Neural cell (in vitro differentiated cells): Measurements from ENCODE around the gene C2CD4B. TPM values are rescaled to one million over a fixed set of nuclear protein-coding genes. Genes with fewer than 3 reads are reported as not detected.

Experiments
- H2AFZ ChIP-seq: fragments of 200-600, 300-800 bp; sonication (generic), shearing (Covaris generic); 2 replicates; pipeline ENCODE4 v1.6.0; 2014; ENCODE audit warnings: low read depth, mild to moderate bottlenecking, antibody characterized with exemption, low read length, moderate library complexity
- H3F3A ChIP-seq: fragments of 200-600 bp; shearing (Covaris generic); 2 replicates; pipeline ENCODE4 v1.6.1; 2016; ENCODE audit warnings: mild to moderate bottlenecking, moderate library complexity, mixed read lengths, antibody characterized with exemption, low read length; ENCODE audit not compliant: insufficient read depth, poor library complexity, severe bottlenecking
- H3K27ac ChIP-seq: fragments of 200-600, 300-800 bp; sonication (generic), shearing (Covaris generic); 2 replicates; pipeline ENCODE4 v1.5.1; 2014; ENCODE audit warnings: mild to moderate bottlenecking, low read length, moderate library complexity
- H3K27me3 ChIP-seq: fragments of 300-800, 200-600 bp; sonication (generic), shearing (Covaris generic); 2 replicates; pipeline ENCODE4 v1.6.0; 2014; ENCODE audit warnings: mild to moderate bottlenecking, low read depth, low read length, moderate library complexity; ENCODE audit not compliant: insufficient read depth
- H3K36me3 ChIP-seq: fragments of 300-800, 200-600 bp; sonication (generic), shearing (Covaris generic); 2 replicates; pipeline ENCODE4 v1.5.1; 2014; ENCODE audit warnings: mild to moderate bottlenecking, antibody characterized with exemption, low read length, moderate library complexity; ENCODE audit not compliant: insufficient read depth
- H3K4me2 ChIP-seq: fragments of 300-800, 200-600 bp; sonication (generic), shearing (Covaris generic); 2 replicates; pipeline ENCODE4 v1.6.0; 2014; ENCODE audit warnings: mild to moderate bottlenecking, low read length
- H3K4me3 ChIP-seq: fragments of 300-800, 200-600 bp; sonication (generic), shearing (Covaris generic); 2 replicates; pipeline ENCODE4 v1.5.1; 2014; ENCODE audit warnings: mild to moderate bottlenecking, low read length, moderate library complexity
- H3K79me2 ChIP-seq: fragments of 200-600 bp; shearing (Covaris generic); replicated peaks from 2 replicates; pipeline ENCODE4 v1.6.0; 2014; ENCODE audit warnings: mild to moderate bottlenecking, low read length, moderate library complexity; ENCODE audit not compliant: insufficient read depth
- H3K9ac ChIP-seq: fragments of 300-800, 200-600 bp; sonication (generic), shearing (Covaris generic); 2 replicates; pipeline ENCODE4 v1.6.1; 2016; ENCODE audit warnings: mild to moderate bottlenecking, low read length, mixed read lengths
- H3K9me2 ChIP-seq: fragments of 200-600 bp; shearing (Covaris generic); 2 replicates; pipeline ENCODE4 v1.6.1; 2016; ENCODE audit warnings: mild to moderate bottlenecking, low read length, mixed read lengths; ENCODE audit not compliant: insufficient read depth
- H3K9me3 ChIP-seq: fragments of 200-600, 300-800 bp; sonication (generic), shearing (Covaris generic); 2 replicates; pipeline ENCODE4 v1.6.1; 2016; ENCODE audit warnings: mild to moderate bottlenecking, mixed run types, low read length, moderate library complexity, mixed read lengths
- H4K20me1 ChIP-seq: fragments of 200-600 bp; shearing (Covaris generic); 2 replicates; pipeline ENCODE4 v1.6.1; 2016; ENCODE audit warnings: mild to moderate bottlenecking, mixed run types; ENCODE audit not compliant: insufficient read depth
- EP300 ChIP-seq: fragments of 450-650 bp; conservative IDR thresholded peaks from 2 replicates; pipeline ENCODE4 v1.6.1; 2014; ENCODE audit warnings: antibody characterized with exemption, mild to moderate bottlenecking, moderate library complexity; ENCODE audit not compliant: poor library complexity, severe bottlenecking
- EZH2 ChIP-seq: fragments of 200-600, 300-800 bp; shearing (Covaris generic), sonication (generic); IDR thresholded peaks from 2 replicates; pipeline ENCODE4 v1.6.1; 2014; ENCODE audit warnings: antibody characterized with exemption, low read length, borderline replicate concordance, mild to moderate bottlenecking; ENCODE audit not compliant: insufficient read depth, poor library complexity, severe bottlenecking
- RAD21 ChIP-seq: fragments of 450-650 bp; conservative IDR thresholded peaks from 2 replicates; pipeline ENCODE4 v1.6.1; 2014; ENCODE audit warnings: antibody characterized with exemption, mild to moderate bottlenecking, moderate library complexity
- SMC3 ChIP-seq: fragments of 450-650 bp; conservative IDR thresholded peaks from 2 replicates; pipeline ENCODE4 v1.6.1; 2014; ENCODE audit warnings: antibody characterized with exemption, mild to moderate bottlenecking, moderate library complexity; ENCODE audit not compliant: poor library complexity
- TAF1 ChIP-seq: IDR thresholded peaks from 2 replicates; pipeline ENCODE4 v1.6.1; 2012; ENCODE audit warnings: low read depth
- polyA plus RNA-seq: library from polyadenylated mRNA; depleted of rRNA; stranded (reverse); fragments of >200 nt; gene quantifications from 2 replicates; pipeline ENCODE4 v1.2.3, GENCODE V29; 2014
- TF ChIP-seq, protein P1 (sequence below): fragments of 450-650 bp; IDR thresholded peaks from 2 replicates; pipeline ENCODE4 v1.5.1; 2014; ENCODE audit warnings: antibody characterized with exemption, mild to moderate bottlenecking, moderate library complexity; ENCODE audit not compliant: poor library complexity, severe bottlenecking
- TF ChIP-seq, protein P2 (sequence below): IDR thresholded peaks from 2 replicates; pipeline ENCODE4 v1.6.1; 2012; ENCODE audit warnings: borderline replicate concordance

The C2CD4B gene
- polyA plus RNA-seq, 1 donor from 2014 or later, result not detected

DNA sequence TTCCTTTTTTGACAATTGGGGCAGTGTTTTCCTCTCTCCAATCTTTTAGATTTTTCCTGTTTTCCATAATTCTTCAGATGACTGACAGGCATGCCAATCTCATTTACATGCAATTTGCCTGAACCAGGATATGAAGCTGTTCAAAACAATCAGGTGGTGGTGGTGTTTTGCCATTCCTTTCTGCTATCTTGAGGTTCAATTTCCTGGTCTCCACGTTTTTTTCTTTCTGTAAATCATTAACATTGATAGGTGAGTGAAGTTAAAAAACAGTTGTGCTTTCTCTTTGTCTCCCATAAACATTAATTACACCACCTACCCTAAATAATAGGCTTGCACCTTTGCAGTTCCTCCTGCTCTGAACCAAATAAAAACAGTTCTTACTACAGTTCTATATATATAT, 49.2 kb downstream of the C2CD4B start:
- TF ChIP-seq TAF1, result no peak
- no peak for TF ChIP-seq EP300
- TF ChIP-seq, protein P1, sequence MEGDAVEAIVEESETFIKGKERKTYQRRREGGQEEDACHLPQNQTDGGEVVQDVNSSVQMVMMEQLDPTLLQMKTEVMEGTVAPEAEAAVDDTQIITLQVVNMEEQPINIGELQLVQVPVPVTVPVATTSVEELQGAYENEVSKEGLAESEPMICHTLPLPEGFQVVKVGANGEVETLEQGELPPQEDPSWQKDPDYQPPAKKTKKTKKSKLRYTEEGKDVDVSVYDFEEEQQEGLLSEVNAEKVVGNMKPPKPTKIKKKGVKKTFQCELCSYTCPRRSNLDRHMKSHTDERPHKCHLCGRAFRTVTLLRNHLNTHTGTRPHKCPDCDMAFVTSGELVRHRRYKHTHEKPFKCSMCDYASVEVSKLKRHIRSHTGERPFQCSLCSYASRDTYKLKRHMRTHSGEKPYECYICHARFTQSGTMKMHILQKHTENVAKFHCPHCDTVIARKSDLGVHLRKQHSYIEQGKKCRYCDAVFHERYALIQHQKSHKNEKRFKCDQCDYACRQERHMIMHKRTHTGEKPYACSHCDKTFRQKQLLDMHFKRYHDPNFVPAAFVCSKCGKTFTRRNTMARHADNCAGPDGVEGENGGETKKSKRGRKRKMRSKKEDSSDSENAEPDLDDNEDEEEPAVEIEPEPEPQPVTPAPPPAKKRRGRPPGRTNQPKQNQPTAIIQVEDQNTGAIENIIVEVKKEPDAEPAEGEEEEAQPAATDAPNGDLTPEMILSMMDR, result no peak
- TF ChIP-seq, protein P2, sequence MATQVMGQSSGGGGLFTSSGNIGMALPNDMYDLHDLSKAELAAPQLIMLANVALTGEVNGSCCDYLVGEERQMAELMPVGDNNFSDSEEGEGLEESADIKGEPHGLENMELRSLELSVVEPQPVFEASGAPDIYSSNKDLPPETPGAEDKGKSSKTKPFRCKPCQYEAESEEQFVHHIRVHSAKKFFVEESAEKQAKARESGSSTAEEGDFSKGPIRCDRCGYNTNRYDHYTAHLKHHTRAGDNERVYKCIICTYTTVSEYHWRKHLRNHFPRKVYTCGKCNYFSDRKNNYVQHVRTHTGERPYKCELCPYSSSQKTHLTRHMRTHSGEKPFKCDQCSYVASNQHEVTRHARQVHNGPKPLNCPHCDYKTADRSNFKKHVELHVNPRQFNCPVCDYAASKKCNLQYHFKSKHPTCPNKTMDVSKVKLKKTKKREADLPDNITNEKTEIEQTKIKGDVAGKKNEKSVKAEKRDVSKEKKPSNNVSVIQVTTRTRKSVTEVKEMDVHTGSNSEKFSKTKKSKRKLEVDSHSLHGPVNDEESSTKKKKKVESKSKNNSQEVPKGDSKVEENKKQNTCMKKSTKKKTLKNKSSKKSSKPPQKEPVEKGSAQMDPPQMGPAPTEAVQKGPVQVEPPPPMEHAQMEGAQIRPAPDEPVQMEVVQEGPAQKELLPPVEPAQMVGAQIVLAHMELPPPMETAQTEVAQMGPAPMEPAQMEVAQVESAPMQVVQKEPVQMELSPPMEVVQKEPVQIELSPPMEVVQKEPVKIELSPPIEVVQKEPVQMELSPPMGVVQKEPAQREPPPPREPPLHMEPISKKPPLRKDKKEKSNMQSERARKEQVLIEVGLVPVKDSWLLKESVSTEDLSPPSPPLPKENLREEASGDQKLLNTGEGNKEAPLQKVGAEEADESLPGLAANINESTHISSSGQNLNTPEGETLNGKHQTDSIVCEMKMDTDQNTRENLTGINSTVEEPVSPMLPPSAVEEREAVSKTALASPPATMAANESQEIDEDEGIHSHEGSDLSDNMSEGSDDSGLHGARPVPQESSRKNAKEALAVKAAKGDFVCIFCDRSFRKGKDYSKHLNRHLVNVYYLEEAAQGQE, result no peak
- TF ChIP-seq SMC3, result no peak
- TF ChIP-seq EZH2, result no peak
- TF ChIP-seq RAD21, result no peak
- H3K4me2 ChIP-seq, result no peak overlapping the region
- no peak overlapping the region for H3K4me3 ChIP-seq
- no peaks in the 10 kb centered on the region for H3K9me2 ChIP-seq
- no peaks in the 10 kb centered on the region for H3F3A ChIP-seq
- H2AFZ ChIP-seq, result no peak overlapping the region
- H3K9ac ChIP-seq, result no peak overlapping the region
- H3K36me3 ChIP-seq, result no peaks in the 10 kb centered on the region
- H3K27me3 ChIP-seq, result no peaks in the 10 kb centered on the region
- no peaks in the 10 kb centered on the region for H4K20me1 ChIP-seq
- H3K79me2 ChIP-seq, result no peaks in the 10 kb centered on the region
- H3K27ac ChIP-seq, result no peak overlapping the region
- H3K9me3 ChIP-seq, result no peaks in the 10 kb centered on the region

Other genes starting within 250 kb of the C2CD4B start
- 91.1 and 92.6 TPM in 2 replicates for gene VPS13C, start 104.8 kb downstream of the C2CD4B start, polyA plus RNA-seq
- gene C2CD4A, start 98.3 kb downstream of the C2CD4B start, polyA plus RNA-seq, result not detected in 2 replicates
- 2.7 and 5.8 TPM in 2 replicates for gene TLN2, start 225.3 kb upstream of the C2CD4B start, polyA plus RNA-seq